Mesenchymal stem cell (in vitro differentiated cells and primary cell): ENCODE results near the gene THAP8.

Source experiments
- DNase-seq: peaks from one replicate; pipeline ENCODE4 v3.0.0-alpha.2; 2013
- H2AFZ ChIP-seq: one replicate; pipeline ENCODE4 v1.6.1; 2013; ENCODE audit warnings: low read depth, mild to moderate bottlenecking, control low read depth, inconsistent platforms, low read length, moderate library complexity
- H2AK5ac ChIP-seq: 2 replicates; pipeline ENCODE4 v1.6.1; 2013; ENCODE audit warnings: low read length, moderate library complexity, mild to moderate bottlenecking, inconsistent platforms; ENCODE audit not compliant: severe bottlenecking
- H2BK120ac ChIP-seq: one replicate; pipeline ENCODE4 v1.6.1; 2013; ENCODE audit warnings: low read depth, mild to moderate bottlenecking, inconsistent platforms, low read length, moderate library complexity
- H2BK12ac ChIP-seq, 2 experiments: one replicate each; pipeline ENCODE4 v1.6.1; 2013; ENCODE audit warnings: inconsistent platforms in 2 of 2, low read length in 2 of 2, mild to moderate bottlenecking in 2 of 2, moderate library complexity in 2 of 2, control low read depth in 1 of 2
- H2BK15ac ChIP-seq: one replicate; pipeline ENCODE4 v1.6.1; 2013; ENCODE audit warnings: mild to moderate bottlenecking, low read depth, inconsistent platforms; ENCODE audit not compliant: poor library complexity, severe bottlenecking
- H2BK5ac ChIP-seq: 2 replicates; pipeline ENCODE4 v1.6.1; 2013; ENCODE audit warnings: low read depth, mild to moderate bottlenecking, low read length, control low read depth, inconsistent platforms; ENCODE audit not compliant: poor library complexity, severe bottlenecking
- H3K14ac ChIP-seq, 2 experiments: one replicate each; pipeline ENCODE4 v1.6.1; 2013; ENCODE audit warnings: inconsistent platforms in 2 of 2, low read length in 2 of 2, control low read depth in 1 of 2, mild to moderate bottlenecking in 1 of 2, moderate library complexity in 1 of 2
- H3K18ac ChIP-seq, 2 experiments: one replicate each; pipeline ENCODE4 v1.6.1; 2013; ENCODE audit warnings: inconsistent platforms in 2 of 2, low read length in 2 of 2, control low read depth in 1 of 2, low read depth in 1 of 2, mild to moderate bottlenecking in 1 of 2
- H3K23ac ChIP-seq, 2 experiments: one replicate each; pipeline ENCODE4 v1.6.1; 2013; ENCODE audit warnings: inconsistent platforms in 2 of 2, low read length in 2 of 2, mild to moderate bottlenecking in 2 of 2, moderate library complexity in 2 of 2, control low read depth in 1 of 2
- H3K27ac ChIP-seq: 2 replicates; pipeline ENCODE4 v1.5.1; 2013; ENCODE audit warnings: mild to moderate bottlenecking, moderate library complexity, low read length, control low read depth, inconsistent platforms; ENCODE audit not compliant: poor library complexity, severe bottlenecking
- H3K27me3 ChIP-seq, 2 experiments: 2 replicates each; pipeline versions ENCODE4 v1.6.1 to v1.7.0; 2013; ENCODE audit warnings: low read length in 2 of 2, mild to moderate bottlenecking in 2 of 2, moderate library complexity in 2 of 2, control low read depth in 1 of 2, inconsistent platforms in 1 of 2; ENCODE audit not compliant: control insufficient read depth in 1 of 2, insufficient read depth in 1 of 2
- H3K36me3 ChIP-seq, 2 experiments: 2 replicates each; pipeline versions ENCODE4 v1.6.1 to v1.7.0; 2013; ENCODE audit warnings: low read length in 2 of 2, control low read depth in 1 of 2, inconsistent platforms in 1 of 2, low read depth in 1 of 2, mild to moderate bottlenecking in 1 of 2; ENCODE audit not compliant: insufficient read depth in 2 of 2, control insufficient read depth in 1 of 2
- H3K4ac ChIP-seq, 2 experiments: one replicate each; pipeline ENCODE4 v1.6.1; 2013; ENCODE audit warnings: inconsistent platforms in 2 of 2, low read length in 2 of 2, mild to moderate bottlenecking in 2 of 2, moderate library complexity in 2 of 2, control low read depth in 1 of 2, low read depth in 1 of 2
- H3K4me1 ChIP-seq: 2 replicates; pipeline ENCODE4 v1.6.1; 2013; ENCODE audit warnings: low read depth, low read length, control low read depth; ENCODE audit not compliant: control insufficient read depth, insufficient read depth
- H3K4me2 ChIP-seq: 2 replicates; pipeline ENCODE4 v1.6.1; 2013; ENCODE audit warnings: low read length, mild to moderate bottlenecking, inconsistent platforms; ENCODE audit not compliant: poor library complexity, severe bottlenecking
- H3K4me3 ChIP-seq, 2 experiments: 2 replicates each; pipeline versions ENCODE4 v1.5.1 to v1.7.0; 2013; ENCODE audit warnings: low read length in 2 of 2, mild to moderate bottlenecking in 2 of 2, control low read depth in 1 of 2, low read depth in 1 of 2; ENCODE audit not compliant: insufficient read depth in 1 of 2
- H3K79me1 ChIP-seq: replicated peaks from 2 replicates; pipeline ENCODE4 v1.6.1; 2013; ENCODE audit warnings: mild to moderate bottlenecking, control low read depth, low read length, inconsistent platforms; ENCODE audit not compliant: poor library complexity, severe bottlenecking
- H3K9ac ChIP-seq: 2 replicates; pipeline ENCODE4 v1.7.0; 2013; ENCODE audit warnings: mild to moderate bottlenecking, low read length, moderate library complexity
- H3K9me3 ChIP-seq: 2 replicates; pipeline ENCODE4 v1.7.0; 2013; ENCODE audit warnings: mild to moderate bottlenecking, low read length; ENCODE audit not compliant: control insufficient read depth
- H4K8ac ChIP-seq: one replicate; pipeline ENCODE4 v1.6.1; 2013; ENCODE audit warnings: inconsistent platforms, mild to moderate bottlenecking, low read length, moderate library complexity
- H4K91ac ChIP-seq: one replicate; pipeline ENCODE4 v1.6.1; 2013; ENCODE audit warnings: mild to moderate bottlenecking, low read length, inconsistent platforms
- WGBS: methylation state at CpG from one replicate; pipeline ENCODE4 v1.1.7; 2013; ENCODE audit warnings: mixed read lengths; 5-methylcytosine and 5-hydroxymethylcytosine counted together

Gene THAP8

DNA sequence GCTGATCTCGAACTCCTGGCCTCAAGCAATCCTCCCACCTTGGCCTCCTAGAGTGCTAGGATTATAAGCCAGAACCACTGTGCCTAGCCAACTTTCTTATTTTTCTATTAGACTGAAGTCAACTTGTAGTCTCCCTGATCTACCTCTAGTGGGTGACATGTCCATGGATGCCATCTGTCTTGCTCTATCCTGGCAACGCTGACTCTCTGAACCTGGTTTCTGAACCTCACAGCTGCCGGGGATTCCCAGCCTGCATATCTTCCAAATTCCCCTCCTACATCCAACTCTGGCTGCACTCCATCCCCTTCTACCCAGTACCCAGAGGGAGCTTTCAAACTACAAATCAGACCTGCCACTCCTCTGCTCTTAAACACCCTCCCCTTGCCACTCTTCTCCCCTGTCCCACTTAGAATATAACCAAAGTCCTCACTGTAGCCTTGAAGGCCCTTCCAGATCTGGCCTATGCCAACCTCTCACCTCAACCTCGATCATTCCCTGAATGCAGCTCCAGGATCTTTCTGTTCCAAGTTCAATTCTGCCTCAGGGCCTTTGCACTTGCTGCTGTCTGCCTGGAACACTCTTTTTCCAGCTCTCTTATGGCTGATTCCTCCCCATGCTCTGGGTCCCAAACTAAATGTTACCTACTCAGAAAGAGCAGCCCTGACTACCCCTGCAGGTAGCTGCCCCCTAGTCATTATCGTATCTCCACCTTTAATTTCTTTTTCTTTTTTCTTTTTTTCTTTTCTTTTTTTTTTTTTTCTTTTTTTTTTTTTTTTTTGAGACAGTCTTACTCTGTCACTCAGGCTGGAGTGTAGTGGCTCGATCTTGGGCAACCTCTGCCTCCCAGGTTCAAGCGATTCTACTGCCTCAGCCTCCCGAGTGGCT lies 23.6 kb downstream of the THAP8 start:
- H3K14ac ChIP-seq = no peak overlapping the region
- no peak overlapping the region for H3K27ac ChIP-seq
- H3K9me3 ChIP-seq = no peaks in the 10 kb centered on the region
- no peak overlapping the region for H2BK15ac ChIP-seq
- no peak overlapping the region for H3K4me2 ChIP-seq
- no peak overlapping the region for H2AFZ ChIP-seq
- H4K8ac ChIP-seq = no peak overlapping the region
- H3K23ac ChIP-seq = no peak overlapping the region
- WGBS = 96% methylated on average over 4 of the region's 8 CpGs
- H3K36me3 ChIP-seq = peaks cover 36 to 41% of the 10 kb centered on the region in 2 experiments
- no peak overlapping the region for H3K4ac ChIP-seq
- no peak overlapping the region for H2BK5ac ChIP-seq
- DNase-seq = no peak
- H3K27me3 ChIP-seq = no peaks in the 10 kb centered on the region
- H3K9ac ChIP-seq = no peak overlapping the region
- H2BK120ac ChIP-seq = no peak overlapping the region
- peaks cover 7% of the 10 kb centered on the region for H3K4me1 ChIP-seq
- H3K18ac ChIP-seq = no peak overlapping the region
- H3K79me1 ChIP-seq = peaks cover 20% of the 10 kb centered on the region
- no peak overlapping the region for H4K91ac ChIP-seq
- no peak overlapping the region for H2BK12ac ChIP-seq
- no peak overlapping the region for H2AK5ac ChIP-seq
- H3K4me3 ChIP-seq = no peak overlapping the region

DNA sequence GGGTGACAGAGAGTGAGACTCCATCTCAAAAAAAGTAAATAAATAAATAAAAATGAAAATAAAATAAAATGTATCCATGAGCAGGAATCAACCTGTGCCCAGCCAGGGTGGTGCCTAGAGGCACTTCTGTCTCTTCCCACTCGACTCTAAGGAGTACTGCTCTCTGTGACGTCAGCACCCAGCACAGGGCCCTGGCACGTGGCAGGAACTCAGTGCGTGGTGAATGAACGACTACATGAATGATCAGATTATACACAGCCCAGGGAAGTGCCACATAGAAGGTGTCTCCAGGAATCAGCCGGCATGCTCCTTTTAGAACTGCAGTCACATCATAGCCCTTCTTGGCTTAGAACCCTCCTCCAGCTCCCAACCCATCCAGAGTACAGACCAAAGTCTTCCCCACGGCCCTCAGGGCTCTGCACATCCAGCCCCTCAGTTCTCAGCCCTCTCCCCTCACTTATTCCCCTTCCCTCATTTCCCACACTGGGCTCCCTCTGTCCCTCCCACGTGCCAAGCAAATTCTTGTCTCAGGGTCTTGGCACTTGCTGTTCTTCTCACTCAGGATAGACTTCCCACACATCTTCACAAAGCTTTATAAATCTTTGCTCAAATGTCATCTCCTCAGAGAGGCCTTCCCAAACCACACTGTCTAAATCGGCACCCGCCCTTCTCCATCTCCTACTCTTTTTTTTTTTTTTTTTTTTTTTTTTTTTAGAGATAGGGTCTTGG lies 25.6 kb downstream of the THAP8 start:
- Histone ChIP-seq H3K4me2 (no peak overlapping the region), H2BK5ac (no peak overlapping the region), H3K27me3 (no peaks in the 10 kb centered on the region), H3K4me3 (no peak overlapping the region), H3K4ac (no peak overlapping the region), H3K79me1 (peaks cover 20% of the 10 kb centered on the region), H4K91ac (no peak overlapping the region), H2AFZ (no peak overlapping the region), H3K36me3 (peaks cover 48 to 57% of the 10 kb centered on the region in 2 experiments), H3K9me3 (no peaks in the 10 kb centered on the region), H3K9ac (no peak overlapping the region), H3K4me1 (peaks cover 7% of the 10 kb centered on the region), H4K8ac (no peak overlapping the region), H2BK120ac (no peak overlapping the region), H2BK12ac (no peak overlapping the region), H3K23ac (no peak overlapping the region), H3K14ac (no peak overlapping the region), H3K18ac (no peak overlapping the region), H2BK15ac (no peak overlapping the region), H3K27ac (no peak overlapping the region), H2AK5ac (no peak overlapping the region)
- no peak for DNase-seq
- 91% methylated on average over 8 of the region's 10 CpGs for WGBS

DNA sequence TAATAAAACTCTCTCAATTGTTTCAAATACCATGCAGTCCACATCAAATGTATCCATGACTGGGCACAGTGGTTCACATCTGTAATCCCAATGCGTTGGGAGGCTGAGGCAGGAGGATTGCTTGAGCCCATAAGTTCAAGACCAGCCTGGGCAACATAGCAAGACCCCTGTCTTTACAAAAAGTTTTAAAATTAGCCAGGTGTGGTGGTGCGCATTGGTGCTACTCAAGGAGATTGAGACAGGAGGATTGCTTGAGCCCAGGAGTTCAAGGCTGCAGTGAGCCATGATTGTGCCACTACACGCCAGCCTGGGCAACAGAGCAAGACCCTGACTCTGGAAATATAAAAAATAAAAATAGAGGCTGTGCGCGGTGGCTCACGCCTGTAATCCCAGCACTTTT lies 26.4 kb downstream of the THAP8 start:
- Histone ChIP-seq H2AK5ac (no peak overlapping the region), H3K4me2 (no peak overlapping the region), H3K18ac (no peak overlapping the region), H4K91ac (no peak overlapping the region), H3K27ac (no peak overlapping the region), H2BK12ac (no peak overlapping the region), H3K4me3 (no peak overlapping the region), H3K23ac (no peak overlapping the region), H3K4me1 (peaks cover 5% of the 10 kb centered on the region), H3K36me3 (peaks cover 54 to 62% of the 10 kb centered on the region in 2 experiments), H2AFZ (no peak overlapping the region), H3K9me3 (no peaks in the 10 kb centered on the region), H4K8ac (no peak overlapping the region), H3K4ac (no peak overlapping the region), H3K79me1 (peaks cover 20% of the 10 kb centered on the region), H2BK15ac (no peak overlapping the region), H3K9ac (no peak overlapping the region), H2BK5ac (no peak overlapping the region), H2BK120ac (no peak overlapping the region), H3K27me3 (no peaks in the 10 kb centered on the region), H3K14ac (no peak overlapping the region)
- WGBS = 99% methylated on average over 6 of the region's 6 CpGs
- no peak for DNase-seq
